ENCODE data around the gene PPM1J. TPM values are rescaled to one million over a fixed set of nuclear protein-coding genes. Genes with fewer than 3 reads are reported as not detected.

Gene PPM1J
- total and polyA plus RNA-seq, 8 donors: 0.20 to 1.6 (median 0.87) TPM

GRCh38 chr1:112712191-112712590, 2.9 kb downstream of the PPM1J start:
- TF ChIP-seq CTCF (IDR thresholded peaks at IDR 0.05): no peak
- no peak overlapping the region for H3K4me3 ChIP-seq
- no peaks in the 10 kb centered on the region for H3K27me3 ChIP-seq
- H3K27ac ChIP-seq: no peak overlapping the region
- ATAC-seq (no peak), FAIRE-seq (no peak), DNase-seq (peak in 1 of 6 donors; percentile 57)
- H3K4me1 ChIP-seq: peaks cover 0 to 14% (median 5%) of the 10 kb centered on the region in 3 donors
- intact Hi-C loops (cut with DNase I): loop anchor here in 1 of 3 donors (10.0 kb wide), 1 partner anchor 333 kb away; no protein-coding TSS in a partner anchor
- 83 to 88% methylated on average over 7 of the region's 7 CpGs for WGBS, 2 donors
- no peaks in the 10 kb centered on the region for H3K36me3 ChIP-seq
- H3K9me3 ChIP-seq: no peaks in the 10 kb centered on the region

DNA sequence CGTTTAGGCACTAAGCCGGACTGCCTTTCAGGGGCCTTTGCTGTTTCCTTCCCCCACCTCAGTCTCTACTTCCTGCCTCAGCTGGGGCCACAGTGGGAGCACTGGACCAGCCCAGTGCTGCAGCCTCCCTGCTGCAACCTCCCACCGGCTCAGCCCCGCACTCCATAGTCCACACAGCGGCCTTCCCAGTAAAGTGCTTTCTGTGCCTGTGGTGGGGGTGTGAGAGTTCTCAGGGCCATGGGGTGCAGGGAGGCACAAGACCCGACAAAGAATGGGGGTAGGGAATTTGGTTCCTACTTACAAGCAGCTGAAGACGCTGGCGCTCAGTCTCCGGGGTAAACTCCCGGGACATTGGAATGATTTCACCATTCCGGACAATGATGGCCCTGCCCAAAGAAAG, 3.5 kb downstream of the PPM1J start:
- H3K27ac ChIP-seq: no peak overlapping the region
- intact Hi-C loops (cut with DNase I): loop anchor here in 1 of 3 donors (10.0 kb wide), 1 partner anchor 333 kb away; no protein-coding TSS in a partner anchor
- peak in 1 of 6 donors; percentile 51 for DNase-seq
- WGBS, 2 donors: 89 to 92% methylated on average over 11 of the region's 11 CpGs
- ATAC-seq: no peak
- FAIRE-seq: no peak
- H3K27me3 ChIP-seq: no peaks in the 10 kb centered on the region
- no peaks in the 10 kb centered on the region for H3K36me3 ChIP-seq
- no peak overlapping the region for H3K4me3 ChIP-seq
- TF ChIP-seq CTCF (IDR thresholded peaks at IDR 0.05): no peak
- no peaks in the 10 kb centered on the region for H3K9me3 ChIP-seq
- peaks cover 0 to 14% (median 5%) of the 10 kb centered on the region in 3 donors for H3K4me1 ChIP-seq

DNA sequence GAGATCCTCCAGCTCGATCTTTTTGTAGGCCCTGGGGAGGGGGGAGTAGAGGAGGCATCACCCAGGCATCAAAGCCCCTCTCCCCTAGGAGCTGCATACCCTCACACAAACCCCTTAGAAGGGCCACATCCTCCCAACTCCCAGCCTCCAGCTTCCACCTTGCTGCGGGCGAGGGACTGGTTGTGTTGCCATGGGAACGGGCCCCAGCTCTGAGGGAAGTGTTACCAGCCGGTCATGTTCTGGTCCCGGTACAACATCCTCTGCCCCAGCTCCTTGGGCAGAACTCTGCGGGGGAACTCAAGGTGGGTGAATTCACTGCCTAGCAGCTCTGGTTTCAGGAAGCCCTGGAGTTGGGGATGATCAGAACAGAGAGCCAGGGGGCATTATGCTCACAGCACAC, 4.1 kb downstream of the PPM1J start:
- Histone ChIP-seq H3K9me3 (no peaks in the 10 kb centered on the region), H3K27me3 (no peaks in the 10 kb centered on the region), H3K27ac (no peak overlapping the region), H3K4me3 (no peak overlapping the region), H3K36me3 (no peaks in the 10 kb centered on the region), H3K4me1 (peaks cover 0 to 14% (median 5%) of the 10 kb centered on the region in 3 donors)
- no peak for FAIRE-seq
- no peak for ATAC-seq
- TF ChIP-seq CTCF (IDR thresholded peaks at IDR 0.05): no peak
- DNase-seq: no peak
- 81 to 82% methylated on average over 7 of the region's 7 CpGs for WGBS, 2 donors
- intact Hi-C loops (cut with DNase I): loop anchor here in 1 of 3 donors (10.0 kb wide), 1 partner anchor 334 kb away; no protein-coding TSS in a partner anchor

GRCh38 chr1:112710586-112710985, 4.5 kb downstream of the PPM1J start:
- H3K4me1 ChIP-seq: peaks cover 0 to 19% (median 5%) of the 10 kb centered on the region in 3 donors
- no peak for TF ChIP-seq CTCF (IDR thresholded peaks at IDR 0.05)
- intact Hi-C loops (cut with DNase I): loop anchor here in 1 of 3 donors (10.0 kb wide), 1 partner anchor 334 kb away; no protein-coding TSS in a partner anchor
- no peak overlapping the region for H3K4me3 ChIP-seq
- DNase-seq (no peak), ATAC-seq (no peak), FAIRE-seq (no peak)
- H3K9me3 ChIP-seq: no peaks in the 10 kb centered on the region
- H3K36me3 ChIP-seq: no peaks in the 10 kb centered on the region
- no peak overlapping the region for H3K27ac ChIP-seq
- no peaks in the 10 kb centered on the region for H3K27me3 ChIP-seq
- 83 to 89% methylated on average over 3 of the region's 3 CpGs for WGBS, 2 donors

- no peak for TF ChIP-seq CTCF (IDR thresholded peaks at IDR 0.05)
These were observed 5.0 kb downstream of the PPM1J start for GRCh38 chr1:112710159-112710558.

More at GRCh38 chr1:112710159-112710558, 5.0 kb downstream of the PPM1J start:
- DNase-seq (no peak), ATAC-seq (no peak), FAIRE-seq (no peak)
- Histone ChIP-seq H3K9me3 (no peaks in the 10 kb centered on the region), H3K36me3 (no peaks in the 10 kb centered on the region), H3K4me1 (peaks cover 0 to 21% (median 8%) of the 10 kb centered on the region in 3 donors), H3K4me3 (no peak overlapping the region), H3K27ac (no peak overlapping the region), H3K27me3 (no peaks in the 10 kb centered on the region)
- intact Hi-C loops (cut with DNase I): loop anchor here in 1 of 3 donors (10.0 kb wide), 1 partner anchor 335 kb away; no protein-coding TSS in a partner anchor
- 75 to 92% methylated on average over 7 of the region's 7 CpGs for WGBS, 2 donors

Measured in pancreas (tissue), 10 donors.